HepG2 (cell line): Measurements from ENCODE around the gene ANKRD12. TPM values are rescaled to one million over a fixed set of nuclear protein-coding genes. Genes with fewer than 3 reads are reported as not detected.
A peak's percentile ranks its signal among the peaks of the same experiment; 100 is the strongest.

Source experiments
- ARNT2 ChIP-seq: sonication (generic); formaldehyde crosslinking; IDR thresholded peaks from 2 replicates; pipeline ENCODE4 v1.8.0; 2022; ENCODE audit warnings: mild to moderate bottlenecking, low read depth, missing genetic modification reagents, moderate library complexity
- BRCA1 ChIP-seq: sonication (generic); formaldehyde crosslinking; IDR thresholded peaks from 2 replicates; pipeline ENCODE4 v1.4.0; 2020; ENCODE audit warnings: missing genetic modification reagents
- BRD4 ChIP-seq: sonication (generic); formaldehyde crosslinking; IDR thresholded peaks from 2 replicates; pipeline ENCODE4 v1.4.0; 2020; ENCODE audit warnings: missing genetic modification reagents
- HMG20B ChIP-seq: conservative IDR thresholded peaks from 2 replicates; pipeline ENCODE4 v1.6.1; 2016; ENCODE audit warnings: missing genetic modification reagents, missing compliant biosample characterization
- KLF12 ChIP-seq: sonication (generic); formaldehyde crosslinking; IDR thresholded peaks from 2 replicates; pipeline ENCODE4 v1.4.0; 2020; ENCODE audit warnings: missing genetic modification reagents, borderline replicate concordance
- POLR2G ChIP-seq: fragments of 200-400 bp; formaldehyde crosslinking; IDR thresholded peaks from 2 replicates; pipeline ENCODE4 v1.6.1; 2018; ENCODE audit warnings: mild to moderate bottlenecking, low read depth, low read length, moderate library complexity
- TMF1 ChIP-seq: sonication (generic); formaldehyde crosslinking; IDR thresholded peaks from 2 replicates; pipeline ENCODE4 v1.8.1; 2022; ENCODE audit warnings: low read depth, missing genetic modification reagents
- ZNF274 ChIP-seq: sonication (generic); formaldehyde crosslinking; IDR thresholded peaks from 2 replicates; pipeline ENCODE4 v1.5.1; 2020; ENCODE audit warnings: mild to moderate bottlenecking, missing genetic modification reagents
- ZNF30 ChIP-seq: sonication (generic); formaldehyde crosslinking; IDR thresholded peaks from 2 replicates; pipeline ENCODE4 v1.5.0; 2020; ENCODE audit warnings: mild to moderate bottlenecking, missing genetic modification reagents
- ZNF496 ChIP-seq: sonication (generic); formaldehyde crosslinking; IDR thresholded peaks from 2 replicates; pipeline ENCODE4 v1.8.1; 2023; ENCODE audit warnings: mild to moderate bottlenecking, moderate library complexity, missing genetic modification reagents; ENCODE audit not compliant: insufficient replicate concordance
- polyA plus RNA-seq, 8 experiments: library from polyadenylated mRNA; depleted of rRNA in 3 of 8; stranded (reverse) in 7 of 8; unstranded in 1 of 8; fragments of >200 nt; fragmentation: Illumina TruSeq in 4 of 8; extraction: Trizol in 4 of 8; gene quantifications; 2 replicates each; pipeline versions ENCODE4 v1.2.1 to v1.2.3, GENCODE V29; 2011 to 2016; ENCODE audit warnings: low read depth in 4 of 8, missing spikeins in 1 of 8, mixed read lengths in 1 of 8; ENCODE audit not compliant: insufficient read depth in 1 of 8
- total RNA-seq, 5 experiments: library from RNA; depleted of rRNA; stranded (reverse); fragments of >200 nt; fragmentation: Illumina TruSeq; extraction: Trizol; gene quantifications; 2 replicates each; pipeline ENCODE4 v1.2.3, GENCODE V29; 2016; ENCODE audit warnings: low read depth in 1 of 5
- TF ChIP-seq, protein P1 (sequence below): sonication (generic); formaldehyde crosslinking; IDR thresholded peaks from 2 replicates; pipeline ENCODE4 v1.4.0; 2020; ENCODE audit warnings: mild to moderate bottlenecking, low read depth, missing genetic modification reagents
- TF ChIP-seq, protein P2 (sequence below): IDR thresholded peaks from 2 replicates; pipeline ENCODE4 v1.6.1; 2018; ENCODE audit warnings: missing genetic modification reagents, mild to moderate bottlenecking, missing compliant biosample characterization
- TF ChIP-seq, protein P3 (sequence below): sonication (generic); formaldehyde crosslinking; IDR thresholded peaks from 2 replicates; pipeline ENCODE4 v1.8.1; 2023; ENCODE audit warnings: mild to moderate bottlenecking, missing genetic modification reagents
- TF ChIP-seq, protein P4 (sequence below): sonication (generic); formaldehyde crosslinking; IDR thresholded peaks from 2 replicates; pipeline ENCODE4 v1.8.1; 2023; ENCODE audit warnings: missing genetic modification reagents, mild to moderate bottlenecking, borderline replicate concordance
- TF ChIP-seq, protein P5 (sequence below): sonication (generic); formaldehyde crosslinking; IDR thresholded peaks from 2 replicates; pipeline ENCODE4 v1.4.0; 2020; ENCODE audit warnings: missing genetic modification reagents, borderline replicate concordance
- TF ChIP-seq, protein P6 (sequence below): sonication (generic); formaldehyde crosslinking; IDR thresholded peaks from 2 replicates; pipeline ENCODE4 v1.8.0; 2022; ENCODE audit warnings: low read depth, missing genetic modification reagents
- TF ChIP-seq, protein P7 (sequence below): sonication (generic); formaldehyde crosslinking; IDR thresholded peaks from 2 replicates; pipeline ENCODE4 v1.4.0; 2020; ENCODE audit warnings: mild to moderate bottlenecking, missing genetic modification reagents

The ANKRD12 gene
- total and polyA plus RNA-seq, 2 of the 13 experiments (the other 11 are each of a cell fraction or from before 2014, with no cell fraction given) = 6.0 to 23.2 TPM

DNA sequence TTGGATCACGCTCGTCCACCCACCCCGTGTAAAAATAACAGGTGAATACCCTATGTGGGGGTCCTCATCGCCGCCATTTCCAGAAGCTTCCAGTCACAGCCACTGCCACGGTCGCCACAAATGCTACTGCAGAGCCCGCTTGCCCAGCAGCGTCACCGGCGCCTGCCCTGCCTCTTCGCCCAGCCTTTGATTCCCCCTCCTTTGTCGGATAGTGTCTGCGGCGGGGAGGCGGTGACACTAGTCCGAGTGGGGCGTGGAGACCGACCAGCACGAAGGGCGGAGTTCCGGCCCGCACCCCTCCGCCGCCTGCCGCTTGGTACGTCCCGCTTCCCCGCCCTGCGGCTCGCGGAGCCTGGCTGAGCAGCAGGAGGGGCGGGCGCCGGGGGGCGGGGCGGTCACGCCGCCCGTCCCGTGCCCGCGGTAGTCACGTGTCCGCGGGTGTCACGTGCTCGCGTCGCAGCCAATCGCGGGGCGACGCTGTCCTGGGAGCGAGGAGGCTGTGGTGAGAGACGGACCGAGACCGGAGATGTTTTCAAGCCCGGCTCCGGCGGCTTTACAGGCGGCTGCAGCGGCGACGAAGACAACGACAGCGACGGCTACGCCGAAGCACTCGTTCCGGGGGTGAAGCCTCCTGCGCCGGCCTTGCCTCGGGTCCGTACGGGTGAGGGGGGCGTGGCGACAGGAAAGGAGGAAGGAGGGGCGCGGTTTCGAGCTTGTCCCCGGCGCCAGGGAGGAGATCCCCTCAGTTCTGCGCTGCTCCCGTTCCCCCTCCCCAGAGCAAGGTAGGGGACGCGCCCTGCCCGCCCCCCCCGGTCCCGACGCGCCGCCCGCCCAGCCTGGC, at the start of gene ANKRD12 (continued):
- TF ChIP-seq HMG20B (CRISPR knock-in tag) = no peak
- 0 out of 2 replicates have a peak, but pooled peaks have one; percentile 59 for TF ChIP-seq BRD4
- 0 out of 2 replicates have a peak, but pooled peaks have one; percentile 26 for TF ChIP-seq ZNF274
- TF ChIP-seq TMF1 (CRISPR knock-in tag) = no peak
- TF ChIP-seq ZNF496 = no peak
- TF ChIP-seq KLF12 = no peak
- TF ChIP-seq, protein P1, sequence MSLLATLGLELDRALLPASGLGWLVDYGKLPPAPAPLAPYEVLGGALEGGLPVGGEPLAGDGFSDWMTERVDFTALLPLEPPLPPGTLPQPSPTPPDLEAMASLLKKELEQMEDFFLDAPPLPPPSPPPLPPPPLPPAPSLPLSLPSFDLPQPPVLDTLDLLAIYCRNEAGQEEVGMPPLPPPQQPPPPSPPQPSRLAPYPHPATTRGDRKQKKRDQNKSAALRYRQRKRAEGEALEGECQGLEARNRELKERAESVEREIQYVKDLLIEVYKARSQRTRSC (CRISPR knock-in tag) = peak; percentile 50; the same call in 1 of the 2 replicates
- TF ChIP-seq ARNT2 (CRISPR knock-in tag) = peak; percentile 59; the same call in 1 of the 2 replicates
- TF ChIP-seq, protein P2, sequence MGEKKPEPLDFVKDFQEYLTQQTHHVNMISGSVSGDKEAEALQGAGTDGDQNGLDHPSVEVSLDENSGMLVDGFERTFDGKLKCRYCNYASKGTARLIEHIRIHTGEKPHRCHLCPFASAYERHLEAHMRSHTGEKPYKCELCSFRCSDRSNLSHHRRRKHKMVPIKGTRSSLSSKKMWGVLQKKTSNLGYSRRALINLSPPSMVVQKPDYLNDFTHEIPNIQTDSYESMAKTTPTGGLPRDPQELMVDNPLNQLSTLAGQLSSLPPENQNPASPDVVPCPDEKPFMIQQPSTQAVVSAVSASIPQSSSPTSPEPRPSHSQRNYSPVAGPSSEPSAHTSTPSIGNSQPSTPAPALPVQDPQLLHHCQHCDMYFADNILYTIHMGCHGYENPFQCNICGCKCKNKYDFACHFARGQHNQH (CRISPR knock-in tag) = no peak; the same call in none of the 2 replicates
- TF ChIP-seq, protein P3, sequence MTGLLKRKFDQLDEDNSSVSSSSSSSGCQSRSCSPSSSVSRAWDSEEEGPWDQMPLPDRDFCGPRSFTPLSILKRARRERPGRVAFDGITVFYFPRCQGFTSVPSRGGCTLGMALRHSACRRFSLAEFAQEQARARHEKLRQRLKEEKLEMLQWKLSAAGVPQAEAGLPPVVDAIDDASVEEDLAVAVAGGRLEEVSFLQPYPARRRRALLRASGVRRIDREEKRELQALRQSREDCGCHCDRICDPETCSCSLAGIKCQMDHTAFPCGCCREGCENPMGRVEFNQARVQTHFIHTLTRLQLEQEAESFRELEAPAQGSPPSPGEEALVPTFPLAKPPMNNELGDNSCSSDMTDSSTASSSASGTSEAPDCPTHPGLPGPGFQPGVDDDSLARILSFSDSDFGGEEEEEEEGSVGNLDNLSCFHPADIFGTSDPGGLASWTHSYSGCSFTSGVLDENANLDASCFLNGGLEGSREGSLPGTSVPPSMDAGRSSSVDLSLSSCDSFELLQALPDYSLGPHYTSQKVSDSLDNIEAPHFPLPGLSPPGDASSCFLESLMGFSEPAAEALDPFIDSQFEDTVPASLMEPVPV = peak; percentile 66; the same call in 1 of the 2 replicates
- TF ChIP-seq POLR2G = peak; percentile 65; the same call in 1 of the 2 replicates
- TF ChIP-seq, protein P4, sequence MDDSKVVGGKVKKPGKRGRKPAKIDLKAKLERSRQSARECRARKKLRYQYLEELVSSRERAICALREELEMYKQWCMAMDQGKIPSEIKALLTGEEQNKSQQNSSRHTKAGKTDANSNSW (CRISPR knock-in tag) = no peak
- TF ChIP-seq BRCA1 = no peak; the same call in 1 of the 2 replicates
- TF ChIP-seq, protein P5, sequence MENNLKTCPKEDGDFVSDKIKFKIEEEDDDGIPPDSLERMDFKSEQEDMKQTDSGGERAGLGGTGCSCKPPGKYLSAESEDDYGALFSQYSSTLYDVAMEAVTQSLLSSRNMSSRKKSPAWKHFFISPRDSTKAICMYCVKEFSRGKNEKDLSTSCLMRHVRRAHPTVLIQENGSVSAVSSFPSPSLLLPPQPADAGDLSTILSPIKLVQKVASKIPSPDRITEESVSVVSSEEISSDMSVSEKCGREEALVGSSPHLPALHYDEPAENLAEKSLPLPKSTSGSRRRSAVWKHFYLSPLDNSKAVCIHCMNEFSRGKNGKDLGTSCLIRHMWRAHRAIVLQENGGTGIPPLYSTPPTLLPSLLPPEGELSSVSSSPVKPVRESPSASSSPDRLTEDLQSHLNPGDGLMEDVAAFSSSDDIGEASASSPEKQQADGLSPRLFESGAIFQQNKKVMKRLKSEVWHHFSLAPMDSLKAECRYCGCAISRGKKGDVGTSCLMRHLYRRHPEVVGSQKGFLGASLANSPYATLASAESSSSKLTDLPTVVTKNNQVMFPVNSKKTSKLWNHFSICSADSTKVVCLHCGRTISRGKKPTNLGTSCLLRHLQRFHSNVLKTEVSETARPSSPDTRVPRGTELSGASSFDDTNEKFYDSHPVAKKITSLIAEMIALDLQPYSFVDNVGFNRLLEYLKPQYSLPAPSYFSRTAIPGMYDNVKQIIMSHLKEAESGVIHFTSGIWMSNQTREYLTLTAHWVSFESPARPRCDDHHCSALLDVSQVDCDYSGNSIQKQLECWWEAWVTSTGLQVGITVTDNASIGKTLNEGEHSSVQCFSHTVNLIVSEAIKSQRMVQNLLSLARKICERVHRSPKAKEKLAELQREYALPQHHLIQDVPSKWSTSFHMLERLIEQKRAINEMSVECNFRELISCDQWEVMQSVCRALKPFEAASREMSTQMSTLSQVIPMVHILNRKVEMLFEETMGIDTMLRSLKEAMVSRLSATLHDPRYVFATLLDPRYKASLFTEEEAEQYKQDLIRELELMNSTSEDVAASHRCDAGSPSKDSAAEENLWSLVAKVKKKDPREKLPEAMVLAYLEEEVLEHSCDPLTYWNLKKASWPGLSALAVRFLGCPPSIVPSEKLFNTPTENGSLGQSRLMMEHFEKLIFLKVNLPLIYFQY (CRISPR knock-in tag) = no peak
- TF ChIP-seq, protein P6, sequence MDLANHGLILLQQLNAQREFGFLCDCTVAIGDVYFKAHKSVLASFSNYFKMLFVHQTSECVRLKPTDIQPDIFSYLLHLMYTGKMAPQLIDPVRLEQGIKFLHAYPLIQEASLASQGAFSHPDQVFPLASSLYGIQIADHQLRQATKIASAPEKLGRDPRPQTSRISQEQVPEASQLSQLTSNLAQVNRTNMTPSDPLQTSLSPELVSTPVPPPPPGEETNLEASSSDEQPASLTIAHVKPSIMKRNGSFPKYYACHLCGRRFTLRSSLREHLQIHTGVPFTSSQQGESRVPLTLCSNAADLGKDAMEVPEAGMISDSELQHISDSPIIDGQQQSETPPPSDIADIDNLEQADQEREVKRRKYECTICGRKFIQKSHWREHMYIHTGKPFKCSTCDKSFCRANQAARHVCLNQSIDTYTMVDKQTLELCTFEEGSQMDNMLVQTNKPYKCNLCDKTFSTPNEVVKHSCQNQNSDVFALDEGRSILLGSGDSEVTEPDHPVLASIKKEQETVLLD (CRISPR knock-in tag) = peak; percentile 93
- no peak for TF ChIP-seq ZNF30 (CRISPR knock-in tag)
- TF ChIP-seq, protein P7, sequence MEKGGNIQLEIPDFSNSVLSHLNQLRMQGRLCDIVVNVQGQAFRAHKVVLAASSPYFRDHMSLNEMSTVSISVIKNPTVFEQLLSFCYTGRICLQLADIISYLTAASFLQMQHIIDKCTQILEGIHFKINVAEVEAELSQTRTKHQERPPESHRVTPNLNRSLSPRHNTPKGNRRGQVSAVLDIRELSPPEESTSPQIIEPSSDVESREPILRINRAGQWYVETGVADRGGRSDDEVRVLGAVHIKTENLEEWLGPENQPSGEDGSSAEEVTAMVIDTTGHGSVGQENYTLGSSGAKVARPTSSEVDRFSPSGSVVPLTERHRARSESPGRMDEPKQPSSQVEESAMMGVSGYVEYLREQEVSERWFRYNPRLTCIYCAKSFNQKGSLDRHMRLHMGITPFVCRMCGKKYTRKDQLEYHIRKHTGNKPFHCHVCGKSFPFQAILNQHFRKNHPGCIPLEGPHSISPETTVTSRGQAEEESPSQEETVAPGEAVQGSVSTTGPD (CRISPR knock-in tag) = no peak
